ENCODE measurements around the gene TBKBP1. TPM values are rescaled to one million over a fixed set of nuclear protein-coding genes. Genes with fewer than 3 reads are reported as not detected.
A peak's percentile ranks its signal among the peaks of the same experiment; 100 is the strongest.

Gene TBKBP1
- 6.8 and 8.5 TPM in 2 replicates for total RNA-seq

DNA sequence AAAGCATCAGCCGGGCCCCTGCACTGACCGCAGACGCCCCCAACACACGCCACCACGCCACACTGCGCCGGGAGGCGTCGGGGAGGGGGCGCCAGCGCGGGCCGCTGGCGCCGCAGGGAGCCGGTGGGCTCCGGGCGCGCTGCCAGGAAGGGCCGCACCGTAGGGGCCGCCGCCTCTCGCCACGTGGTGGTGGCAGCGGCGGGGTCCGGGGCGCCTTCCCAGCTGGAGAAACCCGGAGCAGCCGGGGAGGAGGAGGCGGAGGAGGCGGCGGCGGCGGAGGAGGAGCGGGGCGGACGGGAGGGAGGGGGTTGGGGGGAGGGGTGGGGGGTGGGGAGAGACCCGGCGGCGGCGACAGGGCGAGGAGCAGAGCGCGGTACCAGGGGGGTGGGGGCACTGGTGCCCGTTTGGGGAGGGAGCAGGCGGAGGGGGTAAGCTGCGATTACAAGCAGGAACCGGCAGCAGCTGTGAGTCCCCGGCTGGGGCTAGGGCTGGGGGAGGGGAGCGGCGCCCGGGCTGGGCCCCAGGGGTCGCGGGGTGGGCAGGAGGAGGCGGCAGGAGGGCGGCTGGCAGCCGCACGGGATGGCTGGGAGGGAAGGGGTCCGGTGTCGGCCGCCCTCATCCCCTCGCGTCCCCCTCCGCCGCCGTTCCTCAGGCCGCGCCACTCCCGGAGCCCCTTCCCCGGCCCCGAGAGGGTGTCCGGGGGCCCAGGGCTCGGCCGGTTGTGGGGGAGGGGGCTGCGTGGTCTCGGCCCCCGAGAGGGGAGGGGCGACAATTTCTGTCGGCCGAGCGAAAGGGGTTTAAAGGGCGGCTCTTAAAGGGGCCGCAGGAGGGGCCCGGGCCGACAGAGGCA is at the start of gene TBKBP1:
Gene TBKBP1 (plus strand): TSS at position 431 of the 850 bp plus-strand sequence. CDS start 1,952 bp downstream, outside the sequence.
- DNase-seq (ENCODE audit: low read depth in 2 of 2) = peak; percentile 12 to 57

DNA sequence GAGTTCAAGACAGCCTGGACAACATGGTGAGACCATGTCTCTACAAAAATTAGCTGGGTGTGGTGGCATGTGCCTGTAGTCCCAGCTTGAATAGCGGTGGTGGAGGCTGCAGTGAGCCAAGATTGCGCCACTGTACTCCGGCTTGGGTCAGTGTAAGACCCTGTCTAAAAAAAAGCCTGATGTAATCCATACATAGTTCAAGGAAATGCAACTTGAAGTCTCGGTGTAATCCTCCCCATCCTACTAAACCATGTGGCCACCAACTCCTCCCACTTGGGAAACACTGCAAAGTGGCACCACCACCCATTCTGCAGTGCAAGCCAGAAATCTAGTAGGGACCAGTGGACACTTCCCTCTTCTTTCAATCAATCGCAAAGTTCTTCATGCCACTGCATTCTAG is 49.6 kb upstream of the TBKBP1 start:
- no peak for DNase-seq (ENCODE audit: low read depth in 2 of 2)

- peak; percentile 100 for DNase-seq (ENCODE audit: low read depth in 2 of 2)
These were observed 44.6 kb upstream of the TBKBP1 start, which contains the start of gene KPNB1 for GRCh38 chr17:47649153-47649971. Gene KPNB1, plus strand, starts transcription at chr17:47649919. Its CDS starts 326 bp downstream, at chr17:47650245.

- DNase-seq (ENCODE audit: low read depth in 2 of 2) = no peak
These were observed 43.9 kb upstream of the TBKBP1 start for GRCh38 chr17:47649972-47650524.

- peak; percentile 93 to 99 for DNase-seq (ENCODE audit: low read depth in 2 of 2)
These were observed 43.1 kb upstream of the TBKBP1 start for GRCh38 chr17:47650525-47651522.

GRCh38 chr17:47651704-47652103 is 42.3 kb upstream of the TBKBP1 start:
- no peak for DNase-seq (ENCODE audit: low read depth in 2 of 2)

DNA sequence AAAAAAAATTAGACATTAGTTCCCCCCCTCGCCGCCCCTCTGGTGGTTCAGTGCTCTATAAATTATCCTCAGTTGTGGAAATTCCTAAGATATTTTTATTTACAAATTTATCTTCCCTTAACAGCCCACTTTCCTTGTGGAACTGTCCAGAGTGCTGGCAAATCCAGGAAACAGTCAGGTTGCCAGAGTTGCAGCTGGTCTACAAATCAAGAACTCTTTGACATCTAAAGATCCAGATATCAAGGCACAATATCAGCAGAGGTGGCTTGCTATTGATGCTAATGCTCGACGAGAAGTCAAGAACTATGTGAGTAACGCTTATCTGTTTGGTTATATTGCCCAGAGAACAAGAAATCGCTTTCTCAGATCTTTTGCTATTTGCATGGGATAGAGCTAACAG is 41.4 kb upstream of the TBKBP1 start:
- DNase-seq (ENCODE audit: low read depth in 2 of 2) = peak in 1 of 2 donors; percentile 23

- no peak for DNase-seq (ENCODE audit: low read depth in 2 of 2)
These were observed 40.5 kb upstream of the TBKBP1 start for GRCh38 chr17:47653442-47653841.

GRCh38 chr17:47654991-47655390 is 39.0 kb upstream of the TBKBP1 start:
- DNase-seq (ENCODE audit: low read depth in 2 of 2) = no peak

- peak in 1 of 2 donors; percentile 15 for DNase-seq (ENCODE audit: low read depth in 2 of 2)
These were observed 33.9 kb upstream of the TBKBP1 start for GRCh38 chr17:47660064-47660492.

DNA sequence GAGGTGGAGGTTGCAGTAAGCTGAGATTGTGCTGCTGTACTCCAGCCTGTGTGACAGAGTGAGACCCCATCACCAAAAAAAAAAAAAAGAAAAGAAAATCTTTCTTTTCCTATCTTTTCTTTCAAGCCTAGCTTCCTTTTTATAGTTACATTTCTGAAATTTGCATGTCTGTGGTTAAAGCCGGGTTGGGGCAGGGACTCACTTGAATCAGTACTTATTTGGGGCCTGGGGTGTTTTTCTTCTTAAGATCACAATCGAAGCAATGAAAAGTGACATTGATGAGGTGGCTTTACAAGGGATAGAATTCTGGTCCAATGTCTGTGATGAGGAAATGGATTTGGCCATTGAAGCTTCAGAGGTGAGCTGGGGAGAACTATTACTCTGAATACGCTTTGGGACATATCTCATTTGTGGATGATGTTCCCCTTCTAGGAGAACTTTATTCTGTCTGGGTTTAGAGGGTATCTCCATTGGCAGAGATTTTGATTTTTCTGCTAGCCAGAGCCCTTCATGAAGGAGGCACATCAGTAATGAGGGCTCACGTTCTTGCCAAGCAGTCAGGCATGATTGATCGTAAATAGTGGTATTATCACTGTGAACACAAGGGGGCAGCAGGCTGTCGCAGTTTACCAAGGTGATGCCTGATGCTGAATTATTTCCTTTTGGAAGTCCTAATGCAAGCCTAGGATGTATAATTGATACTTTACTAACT is 29.9 kb upstream of the TBKBP1 start:
- peak; percentile 46 to 69 for DNase-seq (ENCODE audit: low read depth in 2 of 2)

GRCh38 chr17:47664624-47664941 is 29.4 kb upstream of the TBKBP1 start:
- no peak for DNase-seq (ENCODE audit: low read depth in 2 of 2)

DNA sequence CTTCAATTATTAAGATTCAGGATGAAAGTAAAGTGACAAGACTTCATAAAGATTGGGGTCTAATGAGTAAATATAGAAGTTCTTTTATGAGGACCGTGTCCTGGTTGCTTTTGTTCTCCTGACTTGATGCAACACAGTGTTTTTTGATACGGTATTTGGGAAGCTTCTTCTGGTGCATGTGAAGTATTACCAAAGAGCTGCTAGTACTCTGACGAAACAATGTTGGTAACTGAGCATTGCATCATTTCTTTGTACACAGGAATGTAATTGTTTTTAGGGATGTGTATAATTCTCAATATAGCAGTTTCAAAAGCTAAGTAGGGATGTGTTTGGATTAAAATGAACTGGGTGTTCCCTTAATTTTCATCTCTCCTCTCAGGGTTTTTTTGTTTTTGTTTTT is 28.3 kb upstream of the TBKBP1 start:
- DNase-seq (ENCODE audit: low read depth in 2 of 2) = no peak

GRCh38 chr17:47669081-47669480 is 24.9 kb upstream of the TBKBP1 start:
- no peak for DNase-seq (ENCODE audit: low read depth in 2 of 2)

GRCh38 chr17:47670064-47670463 is 23.9 kb upstream of the TBKBP1 start:
- DNase-seq (ENCODE audit: low read depth in 2 of 2) = no peak

- no peak for DNase-seq (ENCODE audit: low read depth in 2 of 2)
These were observed 19.5 kb upstream of the TBKBP1 start for GRCh38 chr17:47674499-47674898.

- no peak for DNase-seq (ENCODE audit: low read depth in 2 of 2)
These were observed 18.4 kb upstream of the TBKBP1 start for GRCh38 chr17:47675380-47676198.

DNA sequence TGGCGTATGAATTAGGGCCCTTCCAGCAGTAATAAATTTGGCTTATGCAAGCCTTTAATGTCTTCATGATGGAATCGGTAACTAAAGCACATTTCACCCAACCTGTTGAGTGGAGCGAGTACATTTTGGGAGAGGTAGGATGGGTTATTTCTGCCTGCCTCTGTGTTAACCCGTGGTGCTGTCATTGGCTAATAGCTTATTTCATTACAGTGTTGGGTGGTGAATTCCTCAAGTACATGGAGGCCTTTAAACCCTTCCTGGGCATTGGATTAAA is 17.8 kb upstream of the TBKBP1 start:
- DNase-seq (ENCODE audit: low read depth in 2 of 2) = no peak

DNA sequence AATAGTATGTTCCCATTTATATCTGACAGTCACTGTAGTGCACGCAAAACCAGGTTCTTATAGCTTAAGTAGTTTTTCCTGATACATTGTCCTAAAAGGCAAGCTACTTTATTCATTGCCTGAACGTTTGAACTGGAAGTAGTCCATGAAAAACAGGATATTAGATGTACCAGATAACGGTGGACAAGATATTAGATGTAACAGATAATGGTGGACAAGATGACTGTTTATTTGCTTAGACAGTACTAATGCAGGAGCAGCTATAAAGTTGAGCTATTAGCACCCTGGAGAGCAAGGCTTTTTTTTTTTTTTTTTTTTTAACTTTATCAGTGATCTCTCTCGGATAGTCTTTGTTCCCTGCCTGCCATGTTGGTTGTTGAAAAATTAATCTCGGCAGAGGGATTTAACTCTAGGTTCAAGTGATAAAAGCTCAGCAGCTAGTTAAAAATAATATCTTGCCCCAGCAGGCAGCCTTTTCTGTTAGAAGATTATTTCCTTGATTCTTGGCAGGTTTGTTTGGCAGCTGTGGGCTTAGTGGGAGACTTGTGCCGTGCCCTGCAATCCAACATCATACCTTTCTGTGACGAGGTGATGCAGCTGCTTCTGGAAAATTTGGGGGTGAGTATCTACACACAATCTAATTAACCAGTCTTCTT is 17.3 kb upstream of the TBKBP1 start:
- DNase-seq (ENCODE audit: low read depth in 2 of 2) = no peak
